Dedifferentiated amniotic fluid mesenchymal stem cell (primary cell): ENCODE measurements around the gene MTHFD2L.

ENCODE experiments used
- DNase-seq: peaks from one replicate; pipeline ENCODE4 v3.0.0-alpha.2; 2016; ENCODE audit errors: extremely low spot score

The MTHFD2L gene

DNA sequence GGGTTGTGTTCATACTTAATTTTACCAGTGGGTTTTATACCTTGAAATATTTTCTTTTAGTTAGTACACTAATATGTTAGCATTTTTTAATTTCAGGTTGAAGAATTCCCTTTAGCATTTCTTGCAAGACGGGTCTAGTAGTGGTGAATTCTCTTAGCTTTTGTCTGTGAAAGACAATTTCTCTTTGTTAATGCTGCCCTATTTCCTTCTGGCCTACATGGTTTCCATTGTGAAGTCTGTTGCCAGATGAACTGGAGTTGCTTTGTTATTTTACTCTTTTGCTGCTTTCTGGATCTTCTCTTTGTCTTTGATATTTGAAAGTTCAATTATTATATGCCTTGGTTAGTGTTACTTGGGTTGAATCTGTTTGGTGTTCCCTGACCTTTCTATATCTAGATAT is 25.0 kb upstream of the MTHFD2L start:
- DNase-seq, result no peak

DNA sequence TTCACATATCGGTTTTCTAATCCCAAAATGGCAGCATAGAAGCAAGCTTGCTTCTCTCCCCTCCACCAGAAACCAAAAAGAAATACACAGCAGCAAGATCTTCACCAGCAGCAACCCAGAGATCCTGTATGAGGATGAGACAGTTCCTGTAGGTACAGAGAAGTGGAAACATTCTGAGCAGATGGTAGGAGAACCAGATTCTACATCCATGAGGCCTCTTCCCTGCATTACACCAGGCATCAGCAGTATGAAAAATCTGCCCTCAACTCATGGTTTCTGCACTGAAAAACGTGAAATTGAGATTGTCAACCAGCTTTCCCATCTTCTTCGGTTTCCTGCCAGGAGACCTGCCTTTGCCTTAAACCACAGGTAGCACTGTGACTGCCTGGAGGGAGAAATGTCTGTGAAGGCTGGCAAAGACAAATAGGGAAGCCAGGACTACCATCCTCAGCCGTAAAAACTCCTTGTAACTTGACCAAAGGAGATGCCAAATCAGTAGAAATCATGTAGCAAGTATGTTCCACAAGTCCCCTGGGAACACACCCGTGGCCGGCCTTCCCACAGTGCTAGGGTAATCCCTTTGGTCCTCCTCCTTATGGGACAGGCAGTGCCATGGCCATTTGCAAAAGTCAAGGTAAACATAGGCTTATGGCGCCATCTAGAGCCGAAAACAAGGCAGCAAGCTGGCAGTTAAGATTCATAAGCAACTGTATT is 24.0 kb upstream of the MTHFD2L start:
- DNase-seq, result peak; percentile 92

DNA sequence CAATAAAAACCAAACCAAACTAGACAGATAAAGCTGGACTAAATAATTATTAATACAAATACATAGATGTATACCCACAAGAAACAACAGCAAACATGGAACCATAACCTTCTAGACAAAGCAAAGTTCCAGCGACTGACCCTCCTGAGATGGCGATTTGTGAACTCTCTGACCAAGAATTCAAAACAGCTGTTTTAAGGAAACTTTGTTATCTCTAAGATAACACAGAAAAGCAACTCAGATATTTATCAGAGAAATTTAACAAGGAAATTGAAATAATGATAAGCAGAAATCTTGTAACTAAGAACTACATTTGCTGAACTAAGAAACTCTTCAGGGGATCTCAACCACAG is 23.4 kb upstream of the MTHFD2L start:
- DNase-seq, result no peak

DNA sequence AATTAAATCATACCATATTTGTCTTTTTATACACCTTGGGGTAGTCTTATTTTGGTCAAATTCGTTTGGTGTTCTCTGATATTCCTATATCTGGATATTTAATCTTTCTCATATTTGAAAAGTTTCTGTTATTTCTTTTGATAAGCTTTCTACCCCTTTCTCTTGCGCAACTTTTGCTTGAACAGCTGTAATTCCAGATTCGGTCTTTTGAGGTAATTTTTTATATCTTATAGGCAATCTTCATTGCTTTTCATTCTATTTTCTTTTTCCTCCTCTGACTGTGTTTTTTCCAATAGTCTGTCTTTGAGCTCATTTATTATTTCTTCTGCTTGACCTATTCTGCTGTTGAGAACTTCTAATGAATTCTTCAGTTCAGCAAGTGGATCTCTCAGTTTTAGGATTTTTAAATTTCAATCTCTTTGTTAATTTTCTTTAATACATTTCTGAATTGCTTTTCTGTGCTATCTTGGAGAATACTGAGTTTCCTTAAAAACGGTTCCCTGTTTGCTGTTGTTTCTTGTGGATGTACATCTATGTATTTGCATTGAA is 11.3 kb upstream of the MTHFD2L start:
- DNase-seq, result no peak

DNA sequence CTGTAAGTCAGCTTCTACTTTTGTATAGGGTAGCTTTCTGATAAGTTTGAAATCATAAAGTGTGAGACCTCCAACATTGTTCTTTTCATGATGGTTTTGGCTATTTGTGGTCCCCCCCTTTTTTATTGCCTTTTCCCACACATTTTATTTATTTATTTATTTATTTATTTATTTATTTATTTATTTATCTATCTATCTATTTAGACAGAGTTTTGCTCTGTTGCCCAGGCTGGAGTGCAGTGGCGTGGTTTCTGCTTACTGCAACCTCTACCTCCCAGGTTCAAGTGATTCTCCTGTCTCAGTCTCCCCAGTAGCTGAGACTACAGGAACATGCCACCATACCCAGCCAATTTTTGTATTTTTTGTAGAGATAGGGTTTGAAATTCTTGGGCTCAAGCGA is 9.7 kb upstream of the MTHFD2L start:
- DNase-seq, result no peak

DNA sequence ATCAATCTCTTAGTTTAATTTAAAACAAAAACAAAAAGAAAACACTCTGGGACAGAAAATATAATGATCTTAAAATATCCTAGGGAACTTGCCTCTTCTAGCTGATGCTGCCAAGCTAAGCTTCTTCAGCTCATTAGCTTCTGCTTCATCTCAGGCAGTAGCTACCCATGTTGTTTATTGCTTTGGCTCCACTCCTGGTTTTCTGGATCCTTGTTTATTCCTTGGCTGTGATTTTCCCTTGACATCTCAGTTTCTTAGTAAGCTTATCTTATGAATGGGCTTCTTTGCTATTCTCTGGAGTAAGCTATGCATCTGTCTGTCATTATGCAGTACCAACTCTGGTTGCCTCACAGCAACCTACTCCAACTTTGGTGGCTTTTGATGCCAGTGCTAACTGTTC is 5.1 kb upstream of the MTHFD2L start:
- DNase-seq, result no peak

DNA sequence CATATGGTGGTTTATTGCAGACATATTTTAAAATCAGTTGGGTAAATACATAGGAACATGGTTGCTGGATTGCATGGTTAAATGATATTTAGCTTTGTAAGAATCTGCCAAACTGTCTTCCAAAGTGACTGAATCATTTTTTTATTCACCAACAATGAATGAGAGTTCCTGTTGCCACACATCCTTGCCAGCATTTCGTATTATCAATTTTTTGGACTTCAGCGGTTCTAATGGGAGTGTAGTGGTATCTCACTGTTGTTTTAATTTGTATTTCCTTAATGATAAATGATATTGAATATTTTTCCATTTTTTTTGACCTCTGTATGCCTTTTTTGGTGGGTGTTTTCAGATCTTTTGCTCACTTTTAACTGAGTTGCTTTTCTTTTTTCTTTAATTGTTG is 1.4 kb upstream of the MTHFD2L start:
- no peak for DNase-seq

DNA sequence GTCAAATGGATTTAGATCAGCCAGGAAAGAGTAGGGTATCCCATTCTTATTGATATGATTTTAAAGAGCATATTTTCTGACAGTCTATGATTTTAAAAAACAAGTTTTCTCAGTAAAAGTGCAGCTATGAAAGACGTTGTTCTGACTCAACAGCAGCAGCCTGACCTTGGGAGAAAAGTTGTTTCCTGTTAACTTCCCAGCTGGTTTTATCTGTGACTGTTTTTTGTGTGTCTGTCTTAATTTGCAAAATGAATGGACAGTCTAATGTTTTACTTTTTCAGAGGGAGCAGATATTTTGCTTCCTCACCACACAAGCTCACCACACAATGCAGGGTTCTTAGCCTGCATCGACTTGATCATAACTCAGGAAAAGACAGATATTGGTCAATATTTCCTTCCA is 764 bp upstream of the MTHFD2L start:
- no peak for DNase-seq

DNA sequence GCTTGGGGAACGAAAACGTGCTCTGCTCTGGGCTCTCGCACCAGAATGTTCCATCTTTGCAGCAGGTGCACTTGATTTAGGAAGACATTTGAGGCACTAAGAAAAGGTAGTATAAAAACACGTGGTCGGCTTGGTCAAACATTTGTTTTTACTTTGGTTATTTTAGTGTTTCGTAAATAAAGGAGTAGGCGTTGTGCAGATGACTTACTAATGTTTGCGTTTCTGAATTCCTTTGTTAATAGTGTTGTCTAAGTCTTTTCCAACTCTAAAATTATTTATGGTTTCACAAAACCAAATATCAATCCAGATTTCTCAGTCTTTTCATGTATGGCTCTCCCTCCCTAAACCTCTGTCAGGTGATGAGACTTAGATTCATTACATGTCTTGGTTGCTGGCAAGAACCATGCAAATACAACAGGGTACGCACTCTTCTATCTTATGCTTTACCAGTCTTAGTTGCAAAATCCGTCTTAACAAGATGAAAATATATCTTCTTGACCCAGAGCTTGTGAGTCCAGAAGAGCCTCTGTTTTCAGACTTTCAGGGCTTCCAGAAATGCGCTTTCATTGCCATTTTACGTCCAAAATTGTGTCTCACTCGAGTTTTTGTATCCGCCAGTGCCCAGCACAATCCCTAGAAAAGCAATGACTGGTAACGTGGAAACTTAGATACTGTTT is 686 bp downstream of the MTHFD2L start:
- no peak for DNase-seq

DNA sequence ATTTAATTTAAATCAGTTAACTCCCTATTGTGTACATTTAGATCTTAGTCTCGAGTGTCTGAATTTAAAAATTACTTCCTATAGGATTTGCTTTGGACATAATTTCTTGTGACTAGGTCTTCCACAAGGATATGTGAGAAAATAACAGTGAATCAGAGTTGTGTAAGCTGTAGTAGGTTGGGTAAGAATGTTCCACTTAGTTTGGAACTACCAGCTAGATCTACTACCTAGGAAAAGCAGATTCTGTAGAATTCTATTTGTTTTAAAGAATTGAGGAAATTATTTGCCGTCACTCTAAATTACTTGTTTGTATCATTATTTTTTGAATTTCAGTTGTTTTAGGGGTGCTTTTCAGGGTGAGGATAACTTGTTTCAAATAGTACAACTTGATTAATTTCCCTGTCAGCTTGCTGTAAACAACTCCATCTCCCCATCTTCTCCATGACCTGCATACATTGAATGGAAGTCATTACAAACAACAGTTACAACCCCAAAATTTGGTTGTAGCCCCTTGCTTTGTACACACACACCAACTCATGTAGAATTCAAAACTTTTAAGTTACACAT is 1.3 kb downstream of the MTHFD2L start:
- DNase-seq, result no peak

DNA sequence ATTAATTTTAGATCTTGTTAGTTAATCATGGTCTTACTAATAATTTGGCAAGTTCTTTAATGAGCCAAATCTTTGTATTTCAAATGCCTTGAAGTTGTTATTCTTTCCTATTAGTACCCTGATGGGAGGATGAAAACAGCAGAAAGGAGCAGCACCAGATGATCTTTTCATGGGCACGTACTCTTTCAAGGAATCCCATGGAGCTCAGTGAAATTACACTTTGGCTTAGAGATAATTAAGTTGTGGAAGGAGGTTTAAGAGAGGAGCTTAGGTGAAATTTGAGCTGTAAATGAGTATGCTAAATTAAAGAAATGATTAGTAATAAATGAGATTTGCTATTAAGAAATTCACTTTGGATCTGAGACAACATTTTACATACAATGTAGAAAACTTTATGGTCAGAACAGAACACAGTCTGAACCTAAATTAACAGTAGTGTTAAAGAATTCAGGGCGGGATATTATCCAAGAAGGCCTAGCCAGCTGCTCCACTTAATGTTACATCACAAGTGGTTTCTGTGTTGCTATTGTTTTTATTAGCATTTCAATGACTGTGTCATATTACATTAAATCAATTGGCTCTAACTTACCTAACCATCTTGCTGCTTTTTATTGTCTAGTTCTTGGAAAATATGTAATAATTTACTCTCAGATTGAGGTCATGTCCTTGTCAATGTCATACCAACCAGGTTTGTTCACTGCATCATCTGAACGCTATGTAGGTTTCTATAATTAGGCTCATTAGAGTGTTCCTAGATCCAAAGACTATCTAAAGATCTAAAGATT is 3.9 kb downstream of the MTHFD2L start:
- DNase-seq, result no peak

DNA sequence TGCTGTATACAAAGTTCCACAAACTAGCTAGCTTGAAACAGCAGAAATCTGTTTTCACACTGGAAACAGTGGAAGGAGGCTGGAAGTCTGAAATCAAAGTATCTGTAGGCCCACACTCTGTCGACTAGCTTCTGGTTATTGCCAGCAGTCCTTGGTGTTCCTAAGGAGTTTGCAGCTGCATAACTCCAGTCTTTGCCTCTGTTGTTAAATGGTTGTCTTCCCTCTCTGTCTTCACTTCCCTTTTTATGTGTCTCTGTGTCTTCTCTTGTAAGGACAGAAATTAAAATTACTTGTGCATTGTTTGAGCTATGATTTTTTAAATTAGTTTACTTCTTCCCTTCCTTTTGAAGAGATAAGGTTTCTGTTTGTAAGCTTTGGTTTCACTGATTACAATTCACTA is 8.2 kb downstream of the MTHFD2L start:
- DNase-seq, result no peak

DNA sequence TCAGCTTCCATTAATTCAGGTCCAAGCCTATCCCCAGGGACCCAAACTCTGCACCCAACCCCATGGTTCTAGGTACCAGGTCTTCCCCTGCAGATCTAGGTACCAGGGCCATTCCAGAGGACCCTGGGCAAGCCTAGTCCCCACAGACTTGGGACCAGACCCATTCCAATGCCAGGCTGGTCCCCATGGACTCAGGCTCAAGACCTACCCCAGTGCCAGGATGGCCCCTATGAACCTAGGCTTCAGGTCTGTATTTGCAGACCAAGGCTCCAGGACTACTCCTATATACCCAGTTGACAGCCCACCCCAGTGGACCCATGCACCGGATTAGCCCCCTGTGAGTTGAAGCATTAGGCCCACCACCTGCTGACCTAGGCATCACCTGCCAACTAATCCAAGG is 8.9 kb downstream of the MTHFD2L start:
- DNase-seq, result no peak

DNA sequence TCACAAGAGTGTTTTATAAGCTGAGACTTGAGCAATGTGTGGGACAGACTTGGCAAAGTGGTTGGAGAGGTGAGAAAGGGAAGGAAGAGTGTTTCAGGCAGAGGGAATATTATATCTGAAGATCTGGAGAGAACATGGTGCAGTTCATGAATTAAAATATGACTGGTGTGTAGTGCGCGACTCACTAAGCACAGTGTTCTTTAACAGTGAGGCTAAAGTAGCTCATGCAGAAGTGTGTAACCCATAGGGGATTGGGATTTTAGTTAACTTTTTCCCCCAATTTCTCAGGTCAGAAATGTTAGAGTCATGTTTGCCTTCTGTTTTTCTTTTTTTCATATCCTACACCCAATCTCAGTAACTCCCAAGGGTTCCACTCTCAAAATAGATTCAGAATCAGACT is 9.7 kb downstream of the MTHFD2L start:
- DNase-seq, result no peak

DNA sequence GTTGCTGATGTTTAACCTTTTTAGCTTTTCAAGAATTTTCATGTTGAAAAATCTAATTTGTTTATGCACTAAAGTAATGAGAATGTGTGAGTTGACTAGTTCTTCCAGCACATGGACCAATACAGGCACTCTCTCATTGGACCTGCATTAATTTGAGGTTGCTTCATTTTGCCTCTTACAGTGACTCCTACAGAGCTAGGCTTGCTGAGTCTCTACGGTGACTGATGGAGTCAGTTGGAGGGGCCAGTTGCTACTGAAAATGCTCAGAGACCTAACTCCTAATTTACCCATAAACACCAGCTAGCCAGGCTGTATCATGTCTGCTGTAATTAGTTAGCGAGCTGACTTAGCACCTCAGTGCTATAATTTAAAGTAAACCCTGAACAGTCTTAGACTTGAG is 10.9 kb downstream of the MTHFD2L start:
- DNase-seq, result no peak

DNA sequence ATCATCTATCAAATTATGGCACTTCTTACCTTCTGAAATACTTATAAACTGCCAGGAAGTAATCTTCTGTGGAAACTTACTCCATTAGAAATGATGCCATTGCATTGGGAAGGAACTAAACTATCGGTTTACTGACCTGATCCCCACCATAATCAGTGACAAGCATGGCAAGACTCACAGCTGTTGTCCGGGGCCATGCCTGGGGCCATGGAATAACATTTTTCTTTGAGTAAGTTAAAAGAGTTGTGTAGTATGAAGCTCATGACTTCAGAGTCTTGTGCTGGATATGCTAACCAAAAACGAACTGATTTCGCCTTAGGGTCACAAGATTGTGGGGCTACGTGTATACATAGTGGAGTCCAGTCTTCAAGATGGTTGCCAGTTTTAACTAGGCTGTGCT is 15.4 kb downstream of the MTHFD2L start:
- DNase-seq, result no peak

DNA sequence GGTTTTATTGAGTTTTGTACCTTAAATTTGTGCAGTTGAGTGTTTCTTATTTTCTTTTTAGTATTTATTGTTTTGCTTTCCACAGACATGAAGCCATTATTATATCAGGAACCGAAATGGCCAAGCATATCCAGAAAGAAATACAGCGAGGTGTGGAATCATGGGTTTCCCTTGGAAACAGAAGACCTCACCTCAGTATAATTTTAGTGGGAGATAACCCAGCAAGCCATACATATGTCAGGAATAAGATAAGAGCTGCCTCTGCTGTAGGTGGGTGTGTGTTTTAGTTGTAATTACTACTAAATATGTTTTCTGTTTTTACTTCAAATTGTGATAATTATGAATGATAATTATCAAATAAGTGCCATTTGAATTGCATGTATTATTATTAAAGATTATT is 16.5 kb downstream of the MTHFD2L start:
- no peak for DNase-seq

DNA sequence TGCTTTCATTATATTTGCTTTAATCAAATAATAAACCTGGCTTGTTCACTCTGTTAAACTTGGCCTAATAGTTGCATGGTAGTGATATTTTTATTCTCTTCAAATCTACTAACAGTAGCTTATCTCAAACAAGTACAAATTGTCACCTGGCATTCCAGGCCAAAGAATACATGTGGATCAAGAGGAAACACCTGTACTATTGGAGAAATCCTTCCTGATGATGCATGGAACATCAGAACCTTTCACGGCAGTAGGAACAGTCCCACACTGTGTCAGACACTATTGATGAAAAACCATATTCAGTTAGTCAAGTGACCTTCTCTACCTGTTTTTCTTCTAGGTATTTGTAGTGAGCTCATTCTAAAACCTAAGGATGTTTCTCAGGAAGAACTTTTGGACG is 17.0 kb downstream of the MTHFD2L start:
- DNase-seq, result no peak

DNA sequence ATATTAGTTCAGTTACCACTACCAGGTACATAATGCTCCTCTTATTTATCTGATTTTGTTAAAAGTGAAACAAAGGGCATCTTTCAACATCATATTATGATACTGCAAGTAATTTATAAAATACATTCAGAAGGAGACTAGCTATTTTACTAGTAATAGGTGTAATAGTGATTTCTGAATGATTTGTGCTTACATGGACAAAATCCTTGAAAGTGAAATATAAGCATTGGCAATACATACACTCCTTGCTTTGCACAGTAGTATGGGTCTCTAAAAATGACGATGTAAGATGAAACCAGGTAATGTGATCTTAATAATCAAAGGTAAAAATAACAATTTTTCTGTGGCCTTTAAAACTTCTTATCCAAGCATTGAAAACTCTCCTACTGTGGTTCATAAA is 17.5 kb downstream of the MTHFD2L start:
- DNase-seq, result no peak

DNA sequence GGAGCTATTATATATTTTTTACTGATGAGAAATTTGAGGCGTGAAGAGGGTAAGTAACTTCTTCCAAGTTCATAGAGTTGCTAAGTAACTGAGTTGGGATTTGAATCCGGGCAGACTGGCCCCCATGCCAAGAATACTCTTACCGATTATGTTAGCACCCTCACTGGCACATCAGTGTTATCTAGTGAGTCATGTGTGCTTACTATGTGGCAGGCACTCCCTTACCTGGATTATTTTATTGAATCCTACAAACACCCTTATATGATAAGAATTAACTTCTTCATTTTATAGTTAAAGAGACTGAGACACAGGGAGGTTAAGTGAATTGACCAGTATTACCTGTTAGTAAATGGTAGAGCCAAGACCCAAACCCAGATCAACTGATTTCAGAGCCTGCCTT is 20.9 kb downstream of the MTHFD2L start:
- no peak for DNase-seq

DNA sequence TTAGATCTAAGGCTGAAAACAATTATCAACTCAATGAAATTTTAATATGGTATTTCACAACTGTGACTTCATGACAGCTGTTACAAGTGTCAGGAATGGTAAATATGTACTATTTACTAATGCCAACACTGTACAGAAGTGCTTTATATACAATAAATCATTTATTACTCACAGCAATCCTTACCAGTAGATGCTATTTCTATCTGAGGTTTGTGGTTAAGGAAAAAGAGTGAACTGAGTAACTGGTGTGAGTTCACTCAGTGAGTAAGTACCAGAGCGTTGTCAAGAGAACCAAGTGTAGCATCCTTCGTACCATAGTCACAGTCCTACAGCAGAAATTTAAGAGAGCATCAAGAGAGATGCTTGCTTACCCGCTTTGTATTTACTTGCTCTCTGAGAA is 23.3 kb downstream of the MTHFD2L start:
- DNase-seq, result no peak

DNA sequence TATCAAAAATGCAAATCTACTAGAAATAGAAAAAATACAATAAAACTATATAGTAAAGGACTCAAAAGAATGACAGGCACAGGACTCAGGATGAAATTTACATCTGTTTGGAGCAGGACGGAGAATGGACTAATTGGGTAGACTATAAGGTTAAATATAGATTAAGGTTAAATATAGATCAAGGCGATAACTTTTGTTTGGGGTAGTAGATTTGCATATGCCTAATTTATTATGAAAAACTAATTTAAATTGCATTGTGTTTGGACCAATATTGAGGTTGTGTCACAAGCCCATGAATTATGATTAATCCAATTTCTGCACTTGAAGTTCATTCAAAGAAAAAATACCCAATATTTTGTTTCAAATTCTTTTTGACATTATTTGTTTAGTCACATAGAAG is 31.0 kb downstream of the MTHFD2L start:
- DNase-seq, result no peak
